Activated CD8-positive, alpha-beta T cell treated with anti-CD3 and anti-CD28 coated beads for 36 hours (primary cell): ENCODE measurements around the gene LINC01488. TPM values are rescaled to one million over a fixed set of nuclear protein-coding genes. Genes with fewer than 3 reads are reported as not detected.

ENCODE experiments used
- ATAC-seq: fragments of 200-7000 bp; cut with Tn5 transposase; one replicate; pipeline ENCODE4 v1.10.0; 2021; ENCODE audit warnings: mild to moderate bottlenecking, moderate library complexity
- CTCF ChIA-PET: fragments of 350-600 bp; sonication (Branson Sonifier 250); formaldehyde crosslinking; loops from one replicate; lab custom pipeline; 2021; ENCODE audit warnings: antibody characterized with exemption; lab: Charles Lee
- POLR2A ChIA-PET: fragments of 350-600 bp; sonication (Branson Sonifier 250); formaldehyde crosslinking; loops from one replicate; lab custom pipeline; 2021; ENCODE audit warnings: antibody characterized with exemption; lab: Charles Lee
- DNase-seq: peaks from one replicate; pipeline ENCODE4 v3.0.0-alpha.2; 2020
- H3K27ac Mint-ChIP-seq: one replicate; pipeline ENCODE4 v1.8.0; 2021; ENCODE audit warnings: mild to moderate bottlenecking, mixed read lengths
- H3K27me3 Mint-ChIP-seq: one replicate; pipeline ENCODE4 v1.8.0; 2021; ENCODE audit warnings: mixed read lengths
- H3K36me3 Mint-ChIP-seq: one replicate; pipeline ENCODE4 v1.8.0; 2021; ENCODE audit warnings: low read depth, mixed read lengths
- H3K4me1 Mint-ChIP-seq: one replicate; pipeline ENCODE4 v1.8.0; 2021; ENCODE audit warnings: low read depth, mixed read lengths
- H3K4me3 Mint-ChIP-seq: one replicate; pipeline ENCODE4 v1.8.0; 2021; ENCODE audit warnings: mild to moderate bottlenecking, moderate library complexity, mixed read lengths
- H3K9me3 Mint-ChIP-seq: one replicate; pipeline ENCODE4 v1.8.0; 2021; ENCODE audit warnings: mixed read lengths
- intact Hi-C: fragments of 100-400 bp; cut with micrococcal nuclease; formaldehyde crosslinking; loops from one replicate; pipeline ENCODE4 v1.10.0; 2022
- total RNA-seq, 2 experiments: library from RNA; stranded (reverse); gene quantifications; one replicate each; pipeline ENCODE4 v1.2.3, GENCODE V29; 2021
- TF ChIP-seq, protein P1 (sequence below): fragments of 200-600 bp; IDR thresholded peaks from one replicate; pipeline ENCODE4 v1.8.0; 2022; ENCODE audit warnings: antibody characterized with exemption, mild to moderate bottlenecking

Gene LINC01488
- total RNA-seq = not detected

- Mint-ChIP-seq H3K27ac (no peak within 1 kb of the TSS), H3K27me3 (no peaks in the 10 kb centered on the region), H3K9me3 (no peaks in the 10 kb centered on the region), H3K36me3 (no peaks in the 10 kb centered on the region), H3K4me3 (no peak within 1 kb of the TSS), H3K4me1 (no peaks in the 10 kb centered on the region)
- TF ChIP-seq, protein P1, sequence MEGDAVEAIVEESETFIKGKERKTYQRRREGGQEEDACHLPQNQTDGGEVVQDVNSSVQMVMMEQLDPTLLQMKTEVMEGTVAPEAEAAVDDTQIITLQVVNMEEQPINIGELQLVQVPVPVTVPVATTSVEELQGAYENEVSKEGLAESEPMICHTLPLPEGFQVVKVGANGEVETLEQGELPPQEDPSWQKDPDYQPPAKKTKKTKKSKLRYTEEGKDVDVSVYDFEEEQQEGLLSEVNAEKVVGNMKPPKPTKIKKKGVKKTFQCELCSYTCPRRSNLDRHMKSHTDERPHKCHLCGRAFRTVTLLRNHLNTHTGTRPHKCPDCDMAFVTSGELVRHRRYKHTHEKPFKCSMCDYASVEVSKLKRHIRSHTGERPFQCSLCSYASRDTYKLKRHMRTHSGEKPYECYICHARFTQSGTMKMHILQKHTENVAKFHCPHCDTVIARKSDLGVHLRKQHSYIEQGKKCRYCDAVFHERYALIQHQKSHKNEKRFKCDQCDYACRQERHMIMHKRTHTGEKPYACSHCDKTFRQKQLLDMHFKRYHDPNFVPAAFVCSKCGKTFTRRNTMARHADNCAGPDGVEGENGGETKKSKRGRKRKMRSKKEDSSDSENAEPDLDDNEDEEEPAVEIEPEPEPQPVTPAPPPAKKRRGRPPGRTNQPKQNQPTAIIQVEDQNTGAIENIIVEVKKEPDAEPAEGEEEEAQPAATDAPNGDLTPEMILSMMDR = no peak
- CTCF ChIA-PET = no interaction called here
- POLR2A ChIA-PET = no interaction called here
- ATAC-seq = no peak
- intact Hi-C loops = no loop called here
- DNase-seq = no peak
Measured at GRCh38 chr11:69481393-69481844, at the start of gene LINC01488. Gene LINC01488 (plus strand): TSS chr11:69481663.

GRCh38 chr11:69431893-69432738, 49.3 kb upstream of the LINC01488 start:
- no peaks in the 10 kb centered on the region for H3K4me1 Mint-ChIP-seq
- CTCF ChIA-PET = no interaction called here
- H3K27me3 Mint-ChIP-seq = peaks cover 36% of the 10 kb centered on the region
- no peak for ATAC-seq
- TF ChIP-seq, protein P1 = no peak
- no peaks in the 10 kb centered on the region for H3K9me3 Mint-ChIP-seq
- no peaks in the 10 kb centered on the region for H3K36me3 Mint-ChIP-seq
- no peak overlapping the region for H3K4me3 Mint-ChIP-seq
- no peak for DNase-seq
- H3K27ac Mint-ChIP-seq = no peak overlapping the region
- intact Hi-C loops = no loop called here
- POLR2A ChIA-PET = interaction anchor here (1.0 kb wide), 1 partner anchor 18 kb away, joined by 3 read pairs; no protein-coding TSS in a partner anchor

DNA sequence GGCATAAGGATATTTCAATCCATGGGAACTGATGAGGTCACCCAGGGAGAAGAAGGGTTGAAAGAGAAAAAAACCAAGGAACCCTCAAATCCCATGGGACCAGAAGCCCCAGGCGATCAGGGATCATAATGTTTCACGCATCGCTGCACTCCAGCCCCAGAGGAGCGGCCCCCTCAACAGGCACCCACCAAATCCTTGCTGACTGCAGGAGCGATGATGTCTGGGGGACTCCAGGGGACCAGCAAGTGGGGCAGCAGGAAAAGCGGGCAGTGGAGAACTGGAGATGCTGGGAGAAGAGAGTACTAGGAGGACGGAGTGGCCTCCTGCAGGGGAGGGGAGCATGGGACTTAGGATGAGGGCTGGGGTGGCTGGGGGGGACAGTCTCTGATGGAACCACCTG, 47.7 kb upstream of the LINC01488 start:
- ChIA-PET CTCF (no interaction called here), POLR2A (no interaction called here)
- no peak overlapping the region for H3K4me3 Mint-ChIP-seq
- TF ChIP-seq, protein P1 = no peak
- no peak for ATAC-seq
- peaks cover 30% of the 10 kb centered on the region for H3K27me3 Mint-ChIP-seq
- H3K36me3 Mint-ChIP-seq = no peaks in the 10 kb centered on the region
- no peak overlapping the region for H3K27ac Mint-ChIP-seq
- H3K9me3 Mint-ChIP-seq = no peaks in the 10 kb centered on the region
- intact Hi-C loops = no loop called here
- no peaks in the 10 kb centered on the region for H3K4me1 Mint-ChIP-seq
- no peak for DNase-seq

- ChIA-PET CTCF (no interaction called here), POLR2A (no interaction called here)
- Mint-ChIP-seq H3K4me3 (no peak overlapping the region), H3K9me3 (no peaks in the 10 kb centered on the region), H3K27ac (no peak overlapping the region), H3K36me3 (no peaks in the 10 kb centered on the region), H3K4me1 (no peaks in the 10 kb centered on the region), H3K27me3 (peaks cover 23% of the 10 kb centered on the region)
- DNase-seq (no peak), ATAC-seq (no peak)
- TF ChIP-seq, protein P1 = no peak
- intact Hi-C loops = no loop called here
Measured at GRCh38 chr11:69434471-69434931, 47.0 kb upstream of the LINC01488 start.
